ENCODE results near the gene CEP192.

CEP192 gene

DNA sequence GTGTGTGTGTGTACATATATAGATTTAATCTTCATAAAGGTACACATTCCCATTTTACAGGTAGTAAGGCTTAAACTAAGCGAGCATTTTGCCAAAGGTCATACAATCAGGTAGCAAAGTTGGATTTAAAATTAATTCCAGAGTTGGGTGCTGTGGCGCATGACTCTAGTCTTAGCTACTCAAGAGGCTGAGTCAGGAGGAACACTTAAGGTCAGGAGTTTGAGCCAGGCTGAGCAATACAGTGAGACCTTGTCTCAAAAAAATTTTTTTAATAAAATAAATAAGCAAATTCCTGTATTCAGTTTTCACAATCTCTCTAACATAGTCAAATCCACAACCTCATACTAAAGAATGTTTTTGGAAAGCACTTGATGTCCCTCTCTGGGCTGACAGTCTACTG, 115.9 kb downstream of the CEP192 start:
- DNase-seq: no peak

- no peak for DNase-seq
Observed at GRCh38 chr18:13108330-13108729, 117.2 kb downstream of the CEP192 start.

DNA sequence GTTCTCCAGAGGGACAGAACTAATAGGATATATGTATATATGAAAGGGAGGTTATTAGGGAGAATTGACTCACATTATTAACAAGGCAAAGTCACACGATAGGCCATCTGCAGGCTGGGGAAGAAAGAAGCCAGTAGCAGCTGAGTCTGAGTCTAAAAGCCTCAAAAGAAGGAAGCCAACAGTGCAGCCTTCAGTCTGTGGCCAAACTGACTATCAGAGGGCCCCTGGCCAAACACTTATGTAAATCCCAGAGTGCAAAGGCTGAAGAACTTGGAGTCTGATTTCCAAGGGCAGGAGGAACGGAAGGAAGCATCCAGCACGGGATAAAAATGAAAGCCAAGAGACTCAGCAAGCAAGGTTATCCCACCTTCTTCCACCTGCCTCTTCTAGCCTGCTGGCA, 119.4 kb downstream of the CEP192 start:
- DNase-seq: no peak

DNA sequence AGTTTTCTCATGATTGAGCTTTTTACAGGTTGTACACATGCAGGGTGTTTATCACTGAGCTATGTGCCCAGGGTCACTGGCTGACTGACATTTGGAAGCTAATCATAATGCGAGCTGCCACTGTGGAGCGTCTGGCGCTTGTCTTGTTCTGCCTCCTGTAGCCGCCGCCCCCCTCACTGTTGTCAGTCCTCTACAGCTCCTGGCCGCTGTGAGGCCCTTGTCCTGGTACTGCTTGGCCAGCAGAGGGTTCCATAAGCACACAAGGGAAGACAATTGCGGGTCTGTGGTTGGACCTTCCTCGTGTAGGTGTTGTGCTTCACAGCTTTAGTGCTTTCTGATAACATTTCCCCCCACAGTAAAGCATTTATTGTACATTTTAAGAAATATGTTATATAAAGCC, 121.8 kb downstream of the CEP192 start:
- no peak for DNase-seq

GRCh38 chr18:13120255-13120654, 129.1 kb downstream of the CEP192 start:
- DNase-seq: no peak

GRCh38 chr18:13120983-13121441, 129.8 kb downstream of the CEP192 start:
- DNase-seq: no peak

DNA sequence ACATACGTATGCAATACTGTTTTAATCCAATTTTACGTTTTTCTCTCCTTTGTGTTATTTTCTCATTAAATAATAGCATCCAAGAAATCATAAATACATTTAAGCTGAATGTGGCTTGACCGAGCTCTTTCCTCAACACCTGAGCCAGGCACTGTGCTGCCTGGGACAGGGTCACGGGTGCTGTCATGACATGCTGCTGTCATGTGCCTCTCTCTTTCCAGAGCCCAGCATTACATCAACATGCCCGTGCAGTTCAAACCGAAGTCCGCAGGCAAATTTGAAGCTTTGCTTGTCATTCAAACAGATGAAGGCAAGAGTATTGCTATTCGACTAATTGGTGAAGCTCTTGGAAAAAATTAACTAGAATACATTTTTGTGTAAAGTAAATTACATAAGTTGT, 133.2 kb downstream of the CEP192 start:
- no peak for DNase-seq

- no peak for DNase-seq
Observed at GRCh38 chr18:13125191-13125590, 134.0 kb downstream of the CEP192 start.

DNA sequence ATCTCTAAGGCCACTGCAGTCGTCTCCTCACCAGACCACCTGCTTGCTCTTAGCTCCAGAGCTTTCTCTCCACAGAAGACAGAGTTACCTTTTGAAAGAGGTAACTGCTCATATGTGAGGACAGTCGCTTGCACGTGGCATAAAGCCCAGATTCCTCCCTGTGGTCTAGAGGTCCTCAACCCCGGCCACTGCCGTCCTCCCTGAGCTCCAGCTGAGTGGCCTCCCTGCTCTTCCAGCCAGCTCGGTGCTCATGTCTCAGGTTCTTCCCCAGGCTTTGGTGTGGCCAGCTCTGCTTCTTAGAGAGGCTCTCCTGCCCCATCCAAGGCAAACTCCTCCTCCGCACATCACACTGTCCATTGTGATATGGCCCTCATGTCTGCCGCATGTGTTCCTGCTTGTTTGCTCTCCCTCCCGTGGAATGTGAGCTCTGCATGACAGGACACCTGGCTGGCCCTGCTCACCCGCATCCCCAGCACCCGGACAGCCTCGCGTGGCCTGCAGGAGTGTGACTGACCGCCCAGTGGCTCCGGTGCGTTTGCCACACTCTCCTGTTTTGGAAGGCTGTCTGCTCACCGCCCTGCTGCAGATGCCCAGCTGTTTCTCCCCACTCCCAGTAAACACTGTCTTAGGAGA, 135.9 kb downstream of the CEP192 start:
- DNase-seq: no peak

DNA sequence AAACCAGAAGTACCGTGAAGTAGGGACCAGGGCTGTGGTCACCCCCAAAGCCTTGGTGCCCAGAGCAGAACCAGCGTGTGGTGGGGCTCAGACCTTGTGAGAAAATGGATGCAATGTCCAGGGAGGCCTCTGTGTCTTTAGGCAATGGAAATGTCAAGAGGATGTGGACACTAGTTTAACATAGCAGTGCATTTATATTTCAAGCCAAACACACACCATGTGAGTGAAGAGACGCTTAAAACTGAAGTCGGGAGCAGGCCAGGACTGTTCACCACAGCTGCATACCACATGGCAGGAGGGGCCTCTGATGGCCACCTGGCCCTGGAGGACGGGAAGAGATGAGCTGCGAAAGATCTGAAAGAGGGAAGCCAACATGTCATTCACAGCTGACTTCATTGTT, 140.1 kb downstream of the CEP192 start:
- no peak for DNase-seq

DNA sequence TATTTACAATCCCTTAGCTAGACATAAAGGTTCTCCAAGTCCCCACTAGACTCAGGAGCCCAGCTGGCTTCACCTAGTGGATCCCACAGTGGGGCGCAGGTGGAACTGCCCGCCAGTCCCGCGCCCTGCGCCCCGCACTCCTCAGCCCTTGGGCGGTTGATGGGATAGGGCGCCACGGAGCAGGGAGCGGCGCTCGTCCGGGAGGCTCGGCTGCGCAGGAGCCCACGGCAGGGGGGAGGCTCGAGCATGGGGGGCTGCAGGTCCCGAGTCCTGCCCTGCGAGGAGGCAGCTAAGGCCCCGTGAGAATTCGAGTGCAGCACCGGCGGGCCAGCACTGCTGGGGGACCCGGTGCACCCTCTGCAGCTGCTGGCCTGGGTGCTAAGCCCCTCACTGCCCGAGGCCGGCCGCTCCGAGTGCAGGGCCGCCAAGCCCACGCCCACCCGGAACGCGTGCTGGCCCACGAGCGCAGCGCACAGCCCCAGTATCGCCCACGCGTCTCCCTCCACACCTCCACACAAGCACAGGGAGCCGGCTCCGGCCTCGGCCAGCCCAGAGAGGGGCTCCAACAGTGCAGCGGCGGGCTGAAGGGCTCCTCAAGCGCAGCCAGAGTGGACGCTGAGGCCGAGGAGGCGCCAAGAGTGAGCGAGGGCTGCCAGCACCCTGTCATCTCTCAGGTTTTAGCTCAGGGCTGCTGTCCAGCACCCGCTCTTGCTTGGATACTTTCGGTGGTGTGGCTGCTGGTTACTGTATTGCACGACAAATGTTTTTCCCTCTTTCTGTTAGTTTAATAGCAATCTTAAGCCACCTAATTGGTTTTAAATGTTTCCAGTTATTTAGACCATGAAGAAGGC, 143.6 kb downstream of the CEP192 start:
- DNase-seq: no peak

GRCh38 chr18:13136056-13136903, 145.1 kb downstream of the CEP192 start:
- no peak for DNase-seq

- no peak for DNase-seq
Observed at GRCh38 chr18:13136904-13137669, 145.9 kb downstream of the CEP192 start.

DNA sequence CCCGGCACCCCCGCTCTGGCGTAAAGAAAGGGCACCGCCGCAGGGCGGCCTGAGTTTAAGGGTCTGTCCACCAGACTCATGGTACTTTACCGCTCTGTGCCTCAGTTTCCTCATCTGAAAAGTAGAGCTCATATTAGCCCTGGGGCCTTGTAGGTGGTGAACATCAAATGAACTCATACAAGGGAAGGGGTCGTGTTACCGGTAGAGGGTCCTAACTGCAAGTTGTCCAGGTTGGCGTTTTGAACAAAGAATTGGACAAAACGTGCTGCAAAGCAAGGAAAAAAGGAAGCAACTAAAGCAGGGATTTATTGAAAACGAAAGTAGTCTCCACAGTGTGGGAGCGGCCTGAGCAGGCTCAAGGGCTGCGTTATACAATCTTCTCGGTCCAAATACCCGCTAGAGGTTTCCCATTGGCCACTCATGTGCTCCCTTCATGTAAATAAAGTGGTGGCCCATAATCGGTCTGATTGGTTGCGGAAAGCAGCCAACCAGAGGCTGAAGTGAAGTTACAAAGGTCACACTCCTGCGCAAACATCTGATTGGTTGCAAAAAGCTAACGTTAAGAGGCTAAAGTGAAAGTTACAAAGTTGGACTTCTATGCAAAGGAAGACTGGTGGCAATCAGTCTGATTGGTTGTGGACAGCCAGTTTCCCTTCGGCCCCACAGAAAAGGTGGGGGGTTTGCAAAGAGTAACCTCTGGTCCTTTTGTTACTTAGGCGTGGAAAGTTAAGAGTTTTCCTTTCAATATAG, 146.7 kb downstream of the CEP192 start:
- DNase-seq: peak; percentile 22

- no peak for DNase-seq
Observed at GRCh38 chr18:13138420-13139139, 147.4 kb downstream of the CEP192 start.

DNA sequence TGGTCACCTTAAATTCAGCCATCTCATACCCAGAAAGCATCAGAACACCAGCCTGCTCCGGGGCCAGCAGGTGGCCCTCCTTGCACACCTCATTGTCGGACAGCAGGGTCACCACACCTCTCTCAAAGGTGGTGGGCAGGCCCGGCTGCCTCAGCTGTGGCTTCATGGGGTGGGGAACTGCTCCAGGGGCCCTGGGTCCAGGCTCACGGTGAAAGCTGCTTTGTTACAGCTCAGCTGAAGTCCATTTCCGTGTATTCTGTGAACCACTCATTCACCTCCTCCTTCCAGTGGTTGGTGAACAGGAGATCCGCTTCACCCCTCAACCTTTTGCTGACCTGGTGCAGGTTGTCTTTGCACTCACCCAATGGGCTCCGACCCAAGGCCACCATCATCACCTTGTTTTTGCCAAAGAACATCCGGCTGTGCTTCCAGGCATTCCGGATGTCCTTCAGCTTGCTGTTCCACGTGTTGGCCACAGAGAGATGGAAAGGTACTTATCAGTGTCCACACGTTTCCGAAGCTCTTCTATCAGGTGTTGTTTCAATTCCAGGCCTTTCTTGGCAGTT, 148.8 kb downstream of the CEP192 start:
- no peak for DNase-seq

DNA sequence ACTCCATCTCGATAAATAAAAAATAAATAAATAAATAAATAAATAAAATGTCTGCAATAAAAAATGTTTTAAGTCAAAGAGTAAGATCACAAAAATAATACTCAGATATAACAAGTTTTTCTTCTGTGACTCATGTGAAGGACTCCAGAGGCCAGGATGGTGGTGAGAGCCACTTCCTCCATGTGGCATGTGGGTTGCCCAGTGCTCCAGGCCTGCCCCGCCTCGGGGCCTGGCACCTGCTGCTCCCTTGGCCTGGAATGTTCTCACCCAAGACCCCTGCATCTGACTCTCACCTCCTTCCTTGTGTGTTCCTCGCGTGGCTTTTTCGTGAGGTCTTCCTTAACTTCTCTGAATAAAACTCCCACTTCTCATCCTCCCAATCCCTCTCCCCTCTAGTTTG, 150.0 kb downstream of the CEP192 start:
- no peak for DNase-seq

DNA sequence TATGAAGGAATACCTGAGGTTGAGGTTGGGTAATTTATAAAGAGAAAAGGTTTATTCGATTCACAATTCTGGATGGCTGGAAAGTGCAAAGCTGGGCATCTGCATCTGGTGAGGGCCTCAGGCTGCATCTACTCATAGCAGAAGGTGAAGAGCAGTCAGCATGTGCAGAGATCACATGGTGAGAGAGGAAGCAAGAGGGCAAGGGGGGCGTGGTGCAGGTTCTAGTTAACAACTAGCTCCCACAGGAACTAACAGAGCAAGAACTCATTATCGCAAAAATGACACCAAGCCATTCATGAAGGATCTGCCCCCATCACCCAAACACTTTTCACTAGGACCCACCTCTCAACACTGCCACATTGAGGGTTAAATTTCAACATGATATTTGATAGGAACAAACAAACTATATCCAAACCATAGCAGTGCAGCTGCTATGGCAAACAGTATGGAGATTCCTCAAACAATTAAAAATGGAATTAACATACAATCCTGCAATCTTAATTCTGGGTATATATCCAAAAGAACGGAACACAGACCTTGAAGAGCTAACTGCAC, 154.6 kb downstream of the CEP192 start:
- no peak for DNase-seq

GRCh38 chr18:13147130-13147529, 156.0 kb downstream of the CEP192 start:
- DNase-seq: no peak

DNA sequence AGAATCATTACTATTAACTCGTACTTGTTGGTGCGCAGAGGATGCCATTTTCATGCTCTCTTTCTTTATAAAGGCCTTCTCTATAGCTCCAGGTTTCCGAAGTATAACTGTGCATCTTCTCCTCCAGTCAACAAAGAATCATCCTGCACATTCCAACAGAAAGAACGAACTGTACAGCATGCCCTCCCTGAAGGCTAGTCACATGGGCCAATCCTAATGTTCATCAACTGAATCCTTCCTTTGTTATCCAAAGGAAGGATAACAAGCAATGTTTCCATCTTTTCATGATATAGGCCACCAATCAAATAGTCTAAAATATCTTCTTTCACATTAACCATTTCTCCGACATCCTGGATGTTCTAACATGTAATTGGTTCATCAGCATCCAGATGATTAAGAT, 160.5 kb downstream of the CEP192 start:
- no peak for DNase-seq

DNA sequence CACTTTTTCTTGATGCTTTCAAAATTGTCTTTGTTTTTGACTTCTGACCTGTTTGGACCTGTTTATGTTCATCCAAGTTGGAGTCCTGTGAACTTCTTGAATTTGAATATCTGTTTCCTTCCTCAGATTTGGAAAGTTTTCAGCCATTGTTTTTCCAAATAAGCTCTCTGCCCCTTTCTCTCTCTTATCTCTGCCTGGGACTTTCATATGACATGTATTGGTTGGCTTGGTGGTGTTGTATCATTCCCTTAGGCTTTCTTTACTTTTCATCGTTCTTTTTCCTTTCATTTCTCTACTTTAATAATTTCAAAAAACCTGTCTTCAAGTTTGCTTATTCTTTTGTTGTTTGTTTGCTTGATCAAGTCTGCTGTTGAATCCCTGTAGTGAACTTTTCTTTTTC, 167.3 kb downstream of the CEP192 start:
- DNase-seq: no peak
